Spinal cord (tissue), 10 donors: ENCODE results near the gene FRMPD3. TPM values are rescaled to one million over a fixed set of nuclear protein-coding genes. Genes with fewer than 3 reads are reported as not detected.
"Not testable (repeated sequence)": the region's sequence is repeated elsewhere in the genome, so short reads cannot be mapped to it uniquely, and the experiment has no call there.

Experiments
- DNase-seq, 6 donors: peaks; one replicate each; pipeline versions ENCODE4 v3.0.0 to v3.0.0-alpha.2; 2013 to 2015; ENCODE audit warnings: low spot score in 6 of 6, low read depth in 4 of 6
- H3K27ac ChIP-seq: one replicate; pipeline ENCODE4 v1.5.1; 2013; ENCODE audit warnings: low read depth, low read length, control low read depth
- H3K27me3 ChIP-seq: one replicate; pipeline ENCODE4 v1.6.1; 2013; ENCODE audit warnings: low read length; ENCODE audit not compliant: control insufficient read depth, insufficient read depth
- H3K36me3 ChIP-seq: one replicate; pipeline ENCODE4 v1.6.1; 2013; ENCODE audit warnings: low read length; ENCODE audit not compliant: control insufficient read depth, insufficient read depth
- H3K4me1 ChIP-seq: one replicate; pipeline ENCODE4 v1.6.1; 2013; ENCODE audit warnings: low read length; ENCODE audit not compliant: control insufficient read depth, insufficient read depth
- H3K4me3 ChIP-seq: one replicate; pipeline ENCODE4 v1.5.1; 2013; ENCODE audit warnings: low read depth, low read length, control low read depth
- H3K9me3 ChIP-seq: one replicate; pipeline ENCODE4 v1.6.1; 2013; ENCODE audit warnings: low read length; ENCODE audit not compliant: control insufficient read depth, insufficient read depth
- WGBS: methylation state at CpG from one replicate; pipeline ENCODE4 v1.1.5; 2013; ENCODE audit warnings: missing lambda C conversion rate; ENCODE audit not compliant: insufficient coverage; 5-methylcytosine and 5-hydroxymethylcytosine counted together
- polyA plus RNA-seq, 2 donors: library from polyadenylated mRNA; unstranded; fragments of 120-200 nt; gene quantifications; one replicate each; pipeline ENCODE4 v1.2.1, GENCODE V29; 2013; ENCODE audit not compliant: insufficient read length in 2 of 2
- total RNA-seq, 2 donors: library from RNA; depleted of rRNA in 1 of 2; stranded (reverse); fragments of 120-200 nt in 1 of 2; fragments of >200 nt in 1 of 2; gene quantifications; one replicate each; pipeline versions ENCODE4 v1.2.3 to v1.2.4, GENCODE V29; 2013 to 2014
- donor health status: healthy.

FRMPD3 gene
- total and polyA plus RNA-seq, 4 donors: 4.5 to 19.5 (median 13.0) TPM

- WGBS: 40% methylated on average over 5 of the region's 7 CpGs
- H3K27me3 ChIP-seq: peaks cover 5% of the 10 kb centered on the region
- DNase-seq: no peak
Observed at GRCh38 chrX:107470971-107471370, 21.5 kb downstream of the FRMPD3 start.

GRCh38 chrX:107471420-107471819 lies 22.0 kb downstream of the FRMPD3 start:
- H3K4me3 ChIP-seq, H3K4me1 ChIP-seq, DNase-seq, H3K27me3 ChIP-seq, H3K27ac ChIP-seq, H3K9me3 ChIP-seq, H3K36me3 ChIP-seq: not testable (repeated sequence)
- 60% methylated on average over 2 of the region's 4 CpGs for WGBS

More at GRCh38 chrX:107470971-107471370, 21.5 kb downstream of the FRMPD3 start:
- H3K36me3 ChIP-seq: no peaks in the 10 kb centered on the region
- H3K4me1 ChIP-seq: no peaks in the 10 kb centered on the region
- no peaks in the 10 kb centered on the region for H3K9me3 ChIP-seq
- no peak overlapping the region for H3K4me3 ChIP-seq
- no peak overlapping the region for H3K27ac ChIP-seq

- Histone ChIP-seq H3K27ac (no peak overlapping the region), H3K27me3 (peaks cover 20% of the 10 kb centered on the region), H3K9me3 (no peaks in the 10 kb centered on the region), H3K4me3 (no peak overlapping the region), H3K4me1 (peaks cover 20% of the 10 kb centered on the region), H3K36me3 (no peaks in the 10 kb centered on the region)
- peak in 2 of 6 donors; percentile 33 to 55 for DNase-seq
- WGBS: no CpG with 5 or more reads among the region's 4 CpGs
Observed at GRCh38 chrX:107477406-107477805, 28.0 kb downstream of the FRMPD3 start.

- Histone ChIP-seq H3K36me3 (no peaks in the 10 kb centered on the region), H3K27me3 (peaks cover 19% of the 10 kb centered on the region), H3K27ac (no peak overlapping the region), H3K9me3 (no peaks in the 10 kb centered on the region), H3K4me1 (peaks cover 36% of the 10 kb centered on the region), H3K4me3 (no peak overlapping the region)
- 80% methylated on average over 2 of the region's 5 CpGs for WGBS
- DNase-seq: no peak
Observed at GRCh38 chrX:107480272-107480671, 30.8 kb downstream of the FRMPD3 start.

DNA sequence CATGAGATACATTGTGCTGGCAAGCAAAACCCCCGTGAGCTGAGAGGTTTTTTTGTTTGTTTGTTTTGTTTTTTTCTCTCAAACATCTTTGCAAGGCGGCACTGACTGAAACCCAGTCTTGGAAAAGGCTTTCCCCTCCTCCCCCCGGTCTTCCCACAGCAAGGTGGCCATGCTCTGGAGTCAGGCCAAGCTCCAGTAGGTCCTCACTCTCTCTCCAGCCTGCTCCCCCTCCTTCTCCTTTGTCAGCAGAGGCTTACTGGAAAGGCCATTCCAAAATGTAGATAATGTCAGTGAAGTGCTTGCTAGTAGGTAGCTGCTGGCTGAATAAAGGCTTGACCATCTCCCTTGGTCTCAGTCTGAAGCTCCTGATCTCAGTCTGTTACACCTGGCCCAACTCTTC lies 32.6 kb downstream of the FRMPD3 start:
- Histone ChIP-seq H3K9me3 (no peaks in the 10 kb centered on the region), H3K27me3 (peaks cover 21% of the 10 kb centered on the region), H3K4me3 (no peak overlapping the region), H3K36me3 (no peaks in the 10 kb centered on the region), H3K4me1 (peaks cover 36% of the 10 kb centered on the region), H3K27ac (no peak overlapping the region)
- 40% methylated on average over 1 of the region's 3 CpGs for WGBS
- DNase-seq: peak in 2 of 6 donors; percentile 30 to 35

GRCh38 chrX:107484002-107484726 lies 34.7 kb downstream of the FRMPD3 start:
- DNase-seq: peak in 4 of 6 donors; percentile 17 to 70 (median 46)
- Histone ChIP-seq H3K36me3 (no peaks in the 10 kb centered on the region), H3K4me3 (no peak overlapping the region), H3K27me3 (peaks cover 14% of the 10 kb centered on the region), H3K9me3 (no peaks in the 10 kb centered on the region), H3K27ac (peak overlapping the region; percentile 30), H3K4me1 (peaks cover 30% of the 10 kb centered on the region)
- WGBS: 36% methylated on average over 5 of the region's 8 CpGs

- H3K36me3 ChIP-seq: no peaks in the 10 kb centered on the region
- H3K27me3 ChIP-seq: peaks cover 14% of the 10 kb centered on the region
- DNase-seq: no peak
- no peaks in the 10 kb centered on the region for H3K9me3 ChIP-seq
- no peak overlapping the region for H3K4me3 ChIP-seq
- peaks cover 30% of the 10 kb centered on the region for H3K4me1 ChIP-seq
- no peak overlapping the region for H3K27ac ChIP-seq
- 58% methylated on average over 6 of the region's 6 CpGs for WGBS
Observed at GRCh38 chrX:107485013-107485412, 35.6 kb downstream of the FRMPD3 start.

DNA sequence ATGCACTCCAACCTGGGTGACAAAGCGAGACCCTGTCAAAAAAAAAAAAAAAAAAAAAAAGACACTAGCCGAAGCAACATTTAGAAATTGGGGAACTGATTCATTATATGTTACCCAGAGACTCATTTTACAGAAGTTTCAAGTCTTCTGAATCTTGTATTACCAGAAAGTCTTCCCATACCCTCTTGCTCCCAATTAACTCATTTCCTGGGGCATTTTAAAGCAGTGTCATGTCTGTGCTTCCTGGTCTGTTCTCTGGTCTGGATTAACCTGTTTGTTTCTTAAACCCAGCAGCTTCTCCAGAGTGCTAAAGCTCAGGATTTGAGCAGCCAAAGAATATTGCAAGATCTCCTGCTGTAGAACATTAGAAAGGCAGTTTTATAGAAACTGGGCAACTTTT lies 43.7 kb downstream of the FRMPD3 start:
- no peak overlapping the region for H3K27ac ChIP-seq
- no peak overlapping the region for H3K4me3 ChIP-seq
- no CpG with 5 or more reads among the region's 2 CpGs for WGBS
- no peak for DNase-seq
- H3K27me3 ChIP-seq: peaks cover 2% of the 10 kb centered on the region
- H3K4me1 ChIP-seq: no peaks in the 10 kb centered on the region
- H3K36me3 ChIP-seq: no peaks in the 10 kb centered on the region
- no peaks in the 10 kb centered on the region for H3K9me3 ChIP-seq

- Histone ChIP-seq H3K27ac (no peak overlapping the region), H3K4me3 (no peak overlapping the region), H3K9me3 (no peaks in the 10 kb centered on the region), H3K4me1 (no peaks in the 10 kb centered on the region), H3K36me3 (no peaks in the 10 kb centered on the region), H3K27me3 (peaks cover 2% of the 10 kb centered on the region)
- no CpG with 5 or more reads among the region's 3 CpGs for WGBS
- no peak for DNase-seq
Observed at GRCh38 chrX:107496786-107497185, 47.3 kb downstream of the FRMPD3 start.
